Measurements from ENCODE around the gene LIPE.

DNA sequence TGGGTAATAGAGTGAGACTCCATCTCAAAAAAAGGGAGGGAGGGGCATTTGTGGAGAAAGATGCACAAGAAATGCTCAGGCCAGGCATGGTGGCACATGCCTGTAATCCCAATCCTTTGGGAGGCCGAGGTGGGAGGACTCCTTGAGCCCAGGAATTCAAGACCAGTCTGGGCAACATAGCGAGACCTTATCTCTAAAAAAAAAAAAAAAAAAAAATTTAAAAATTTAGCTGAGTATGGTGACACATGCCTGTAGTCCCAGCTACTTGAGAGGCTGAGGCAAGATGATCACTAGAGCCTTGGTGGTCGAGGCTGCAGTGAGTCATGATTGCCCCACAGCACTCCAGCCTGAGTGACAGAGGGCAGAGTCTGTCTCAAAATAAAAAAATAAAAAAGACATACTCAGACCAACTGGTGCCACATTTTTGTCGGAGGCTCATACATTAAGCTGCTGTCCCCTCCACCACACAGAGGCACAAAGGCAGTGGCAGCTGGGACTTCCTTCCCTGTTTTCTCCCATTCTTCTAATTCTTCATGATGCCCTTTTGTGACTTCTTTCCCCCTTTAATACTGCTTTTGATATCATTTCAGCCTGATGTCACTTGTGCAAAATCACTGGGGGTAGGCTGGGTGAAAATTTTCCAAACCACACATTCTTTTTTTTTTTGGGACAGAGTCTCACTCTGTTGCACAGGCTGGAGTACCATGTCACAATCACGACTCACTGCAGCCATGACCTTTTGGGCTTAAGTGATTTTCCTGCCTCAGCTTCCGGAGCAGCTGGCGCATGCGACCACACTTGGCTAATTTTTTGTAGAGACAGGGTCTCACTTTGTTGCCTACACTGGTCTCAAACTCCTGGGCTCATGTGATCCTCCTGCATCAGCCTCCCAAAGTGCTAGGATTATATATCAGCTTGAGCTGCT lies 42.4 kb upstream of the LIPE start:
- TF ChIP-seq EZH2 (IDR thresholded peaks at IDR 0.05; ENCODE audit: insufficient read depth, poor library complexity, severe bottlenecking) (no peak), EZH2phosphoT487 (IDR thresholded peaks at IDR 0.05; ENCODE audit: insufficient read depth, low read depth) (no peak)
